PC-3 (cell line): ENCODE results near the gene KLHL7. TPM values are rescaled to one million over a fixed set of nuclear protein-coding genes. Genes with fewer than 3 reads are reported as not detected.

Source experiments
- ATAC-seq: fragments of 200-7000 bp; cut with Tn5 transposase; 2 replicates; pipeline ENCODE4 v1.9.1; 2020; ENCODE audit warnings: mild to moderate bottlenecking, moderate library complexity
- BruUV-seq: library from RNA; stranded (reverse); fragments of 400-500 nt; replicated peaks from 2 replicates; lab custom pipeline; 2021; lab: Mats Ljungman, UMichigan
- CTCF ChIA-PET: fragments of 300-600 bp; sonication (Branson Sonifier 250); formaldehyde crosslinking; loops from one replicate; lab custom pipeline; 2022; ENCODE audit warnings: antibody characterized with exemption; lab: Charles Lee
- POLR2A ChIA-PET: fragments of 300-600 bp; sonication (Branson Sonifier 250); formaldehyde crosslinking; loops from one replicate; lab custom pipeline; 2022; ENCODE audit warnings: antibody characterized with exemption; ENCODE audit not compliant: unreplicated experiment; lab: Charles Lee
- DNase-seq: peaks from one replicate; pipeline ENCODE4 v3.0.0-alpha.2; 2015
- H2AFZ ChIP-seq: fragments of 300-600 bp; sonication (generic); 2 replicates; pipeline ENCODE4 v1.6.0; 2016; ENCODE audit warnings: antibody characterized with exemption, low read length
- H3F3A ChIP-seq: fragments of 300-600 bp; sonication (generic); one replicate; pipeline ENCODE4 v1.6.0; 2017; ENCODE audit warnings: antibody characterized with exemption, low read length, control low read depth, mild to moderate bottlenecking; ENCODE audit not compliant: unreplicated experiment
- H3K27ac ChIP-seq: fragments of 300-600 bp; sonication (generic); 2 replicates; pipeline ENCODE4 v1.5.1; 2016; ENCODE audit warnings: mild to moderate bottlenecking, low read length
- H3K27me3 ChIP-seq: fragments of 300-600 bp; sonication (generic); 2 replicates; pipeline ENCODE4 v1.6.1; 2016; ENCODE audit warnings: low read length, mixed read lengths
- H3K36me3 ChIP-seq: fragments of 300-600 bp; sonication (generic); 2 replicates; pipeline ENCODE4 v1.6.1; 2016; ENCODE audit warnings: low read depth, mixed run types, low read length, mixed read lengths
- H3K4me1 ChIP-seq: fragments of 300-600 bp; sonication (generic); 2 replicates; pipeline ENCODE4 v1.5.1; 2016; ENCODE audit warnings: low read length; ENCODE audit not compliant: insufficient read depth
- H3K4me2 ChIP-seq: fragments of 300-600 bp; sonication (generic); 2 replicates; pipeline ENCODE4 v1.6.0; 2016; ENCODE audit warnings: low read length
- H3K4me3 ChIP-seq: fragments of 300-600 bp; sonication (generic); 2 replicates; pipeline ENCODE4 v1.5.1; 2016; ENCODE audit warnings: mild to moderate bottlenecking, low read length, mixed read lengths
- H3K79me2 ChIP-seq: fragments of 300-600 bp; sonication (generic); 2 replicates; pipeline ENCODE4 v1.6.1; 2017; ENCODE audit warnings: low read length, mixed read lengths
- H3K9ac ChIP-seq: fragments of 300-600 bp; sonication (generic); 2 replicates; pipeline ENCODE4 v1.6.0; 2016; ENCODE audit warnings: mild to moderate bottlenecking, low read length
- H3K9me2 ChIP-seq: fragments of 300-600 bp; sonication (generic); replicated peaks from 2 replicates; pipeline ENCODE4 v1.6.1; 2016; ENCODE audit warnings: mixed run types, low read length, mixed read lengths
- H3K9me3 ChIP-seq: fragments of 300-600 bp; sonication (generic); 2 replicates; pipeline ENCODE4 v1.6.1; 2016; ENCODE audit warnings: low read length, mixed read lengths
- H4K20me1 ChIP-seq: fragments of 300-600 bp; sonication (generic); 2 replicates; pipeline ENCODE4 v1.6.1; 2016; ENCODE audit warnings: low read length, mixed read lengths
- EZH2 ChIP-seq: fragments of 300-600 bp; sonication (generic); IDR thresholded peaks from one replicate; pipeline ENCODE4 v1.6.1; 2017; ENCODE audit warnings: antibody characterized with exemption, mild to moderate bottlenecking, low read length; ENCODE audit not compliant: unreplicated experiment
- EZH2phosphoT487 ChIP-seq: fragments of 300-600 bp; sonication (generic); IDR thresholded peaks from 2 replicates; pipeline ENCODE4 v1.6.1; 2018; ENCODE audit warnings: mild to moderate bottlenecking, antibody characterized with exemption, low read length, borderline replicate concordance
- intact Hi-C: fragments of 100-400 bp; cut with micrococcal nuclease; formaldehyde crosslinking; loops from 2 replicates; pipeline ENCODE4 v1.9.0; 2023
- total RNA-seq: library from RNA; depleted of rRNA; stranded (reverse); fragments of >200 nt; gene quantifications from 2 replicates; pipeline ENCODE4 v1.2.3, GENCODE V29; 2014
- TF ChIP-seq, protein P1 (sequence below): fragments of 300-600 bp; sonication (generic); conservative IDR thresholded peaks from 2 replicates; pipeline ENCODE4 v1.5.1; 2017; ENCODE audit warnings: antibody characterized with exemption, low read depth, mild to moderate bottlenecking, low read length

Gene KLHL7
- total RNA-seq, 1 experiment from 2014 or later = 31.1 TPM

DNA sequence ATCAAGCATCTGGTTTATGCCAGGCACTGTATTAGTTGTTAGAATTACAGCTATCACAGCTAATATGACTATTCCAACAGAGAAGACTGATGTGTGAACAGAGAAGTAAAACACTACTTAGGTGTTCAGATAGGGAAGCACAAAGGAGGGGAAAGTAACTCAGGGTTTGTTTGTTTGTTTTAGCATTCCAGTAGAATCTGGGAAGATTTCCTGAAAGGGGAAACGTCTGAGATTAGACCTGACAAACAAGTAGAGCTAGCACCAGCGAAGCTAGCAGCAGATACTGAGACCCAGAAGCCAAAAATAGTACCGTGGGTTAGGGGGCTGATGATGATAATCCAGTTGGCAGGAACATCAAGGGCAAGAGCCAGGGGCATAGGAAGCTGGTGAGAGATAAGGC is 28.8 kb upstream of the KLHL7 start:
- ATAC-seq (no peak), DNase-seq (no peak)
- Histone ChIP-seq H3F3A (no peaks in the 10 kb centered on the region), H3K9me3 (no peaks in the 10 kb centered on the region), H2AFZ (no peak overlapping the region), H4K20me1 (no peaks in the 10 kb centered on the region), H3K27me3 (no peaks in the 10 kb centered on the region), H3K4me2 (0 out of 2 replicates have a peak overlapping the region, but pooled peaks have one; percentile 15), H3K4me1 (peaks cover 24% of the 10 kb centered on the region), H3K4me3 (no peak overlapping the region), H3K79me2 (no peaks in the 10 kb centered on the region), H3K27ac (no peak overlapping the region), H3K36me3 (no peaks in the 10 kb centered on the region), H3K9me2 (no peaks in the 10 kb centered on the region), H3K9ac (no peak overlapping the region)
- intact Hi-C loops = no loop called here
- CTCF ChIA-PET = interaction anchor here (0.5 kb wide), 1 partner anchor 215 kb away, joined by 4 read pairs; no protein-coding TSS in a partner anchor
- no TSS peak for BruUV-seq
- POLR2A ChIA-PET = no interaction called here
- TF ChIP-seq EZH2phosphoT487 (no peak), EZH2 (no peak)
- TF ChIP-seq, protein P1, sequence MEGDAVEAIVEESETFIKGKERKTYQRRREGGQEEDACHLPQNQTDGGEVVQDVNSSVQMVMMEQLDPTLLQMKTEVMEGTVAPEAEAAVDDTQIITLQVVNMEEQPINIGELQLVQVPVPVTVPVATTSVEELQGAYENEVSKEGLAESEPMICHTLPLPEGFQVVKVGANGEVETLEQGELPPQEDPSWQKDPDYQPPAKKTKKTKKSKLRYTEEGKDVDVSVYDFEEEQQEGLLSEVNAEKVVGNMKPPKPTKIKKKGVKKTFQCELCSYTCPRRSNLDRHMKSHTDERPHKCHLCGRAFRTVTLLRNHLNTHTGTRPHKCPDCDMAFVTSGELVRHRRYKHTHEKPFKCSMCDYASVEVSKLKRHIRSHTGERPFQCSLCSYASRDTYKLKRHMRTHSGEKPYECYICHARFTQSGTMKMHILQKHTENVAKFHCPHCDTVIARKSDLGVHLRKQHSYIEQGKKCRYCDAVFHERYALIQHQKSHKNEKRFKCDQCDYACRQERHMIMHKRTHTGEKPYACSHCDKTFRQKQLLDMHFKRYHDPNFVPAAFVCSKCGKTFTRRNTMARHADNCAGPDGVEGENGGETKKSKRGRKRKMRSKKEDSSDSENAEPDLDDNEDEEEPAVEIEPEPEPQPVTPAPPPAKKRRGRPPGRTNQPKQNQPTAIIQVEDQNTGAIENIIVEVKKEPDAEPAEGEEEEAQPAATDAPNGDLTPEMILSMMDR = no peak

DNA sequence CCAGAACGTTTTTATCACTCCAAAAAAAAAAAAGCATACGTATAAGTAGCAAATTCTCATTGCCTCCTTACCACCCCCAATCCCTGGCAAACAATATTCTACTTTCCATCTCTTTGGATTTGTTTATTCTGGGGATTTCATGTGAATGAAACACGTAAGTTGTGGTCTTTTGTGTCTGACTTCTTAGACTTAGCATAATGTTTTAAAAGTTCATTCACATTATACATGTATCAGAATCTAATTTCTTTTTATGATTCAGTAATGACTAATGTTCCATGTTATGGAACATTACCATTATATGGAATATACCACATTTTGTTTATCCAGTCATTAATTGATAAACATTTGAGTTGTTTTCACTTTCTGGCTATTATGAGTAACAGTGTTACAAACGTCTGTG is 12.5 kb upstream of the KLHL7 start:
- peak; percentile 43 for DNase-seq
- ATAC-seq = peak; percentile 76
- Histone ChIP-seq H3F3A (no peaks in the 10 kb centered on the region), H3K27me3 (no peaks in the 10 kb centered on the region), H2AFZ (no peak overlapping the region), H3K9me2 (no peaks in the 10 kb centered on the region), H4K20me1 (no peaks in the 10 kb centered on the region), H3K4me2 (peak overlapping the region; percentile 49), H3K9me3 (0 out of 2 replicates have a peak, but pooled peaks cover 4% of the 10 kb centered on the region), H3K79me2 (no peaks in the 10 kb centered on the region), H3K36me3 (no peaks in the 10 kb centered on the region), H3K9ac (peak overlapping the region; percentile 21; the same call in 1 of the 2 replicates), H3K4me3 (peak overlapping the region; percentile 2; the same call in 1 of the 2 replicates), H3K4me1 (peaks cover 19% of the 10 kb centered on the region), H3K27ac (peak overlapping the region; percentile 67)
- ChIA-PET POLR2A (no interaction called here), CTCF (no interaction called here)
- TF ChIP-seq EZH2 (no peak), EZH2phosphoT487 (no peak)
- TF ChIP-seq, protein P1 = no peak
- intact Hi-C loops = loop anchor here (1.0 to 10.0 kb wide), 3 partner anchors 12 to 142 kb away; partner anchors contain the start of gene KLHL7
- BruUV-seq = no TSS peak

DNA sequence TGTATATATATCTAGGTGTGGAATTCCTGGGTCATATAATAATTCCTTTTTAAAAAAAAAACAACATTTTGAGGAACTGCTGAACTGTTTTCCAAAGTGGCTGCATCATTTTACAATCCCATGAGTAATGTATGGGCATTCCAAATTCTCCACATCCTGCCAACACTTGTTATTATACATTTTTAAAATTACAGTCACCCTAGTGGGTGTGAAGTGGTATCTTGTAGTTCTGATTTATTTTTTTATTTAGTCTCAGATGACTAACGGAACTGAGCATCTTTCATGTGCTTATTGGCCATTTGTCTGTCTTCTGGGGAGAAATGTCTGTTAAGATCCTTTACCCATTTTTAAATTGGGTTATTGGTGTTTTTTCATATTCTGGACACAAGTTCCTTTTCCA is 12.0 kb upstream of the KLHL7 start:
- no peaks in the 10 kb centered on the region for H4K20me1 ChIP-seq
- H3K9ac ChIP-seq = no peak overlapping the region
- TF ChIP-seq EZH2phosphoT487 (no peak), EZH2 (no peak)
- TF ChIP-seq, protein P1 = no peak
- POLR2A ChIA-PET = no interaction called here
- no peaks in the 10 kb centered on the region for H3F3A ChIP-seq
- H3K27me3 ChIP-seq = no peaks in the 10 kb centered on the region
- DNase-seq (peak; percentile 66), ATAC-seq (peak; percentile 88)
- peak overlapping the region; percentile 67 for H3K27ac ChIP-seq
- 0 out of 2 replicates have a peak, but pooled peaks cover 4% of the 10 kb centered on the region for H3K9me3 ChIP-seq
- intact Hi-C loops = loop anchor here (1.0 to 10.0 kb wide), 3 partner anchors 12 to 141 kb away; partner anchors contain the start of gene KLHL7
- H3K36me3 ChIP-seq = no peaks in the 10 kb centered on the region
- peak overlapping the region; percentile 2; the same call in 1 of the 2 replicates for H3K4me3 ChIP-seq
- H3K4me1 ChIP-seq = peaks cover 19% of the 10 kb centered on the region
- no peaks in the 10 kb centered on the region for H3K9me2 ChIP-seq
- CTCF ChIA-PET = no interaction called here
- H3K79me2 ChIP-seq = no peaks in the 10 kb centered on the region
- H3K4me2 ChIP-seq = peak overlapping the region; percentile 49
- H2AFZ ChIP-seq = no peak overlapping the region
- BruUV-seq = no TSS peak
